ENCODE measurements around the gene HJV. TPM values are rescaled to one million over a fixed set of nuclear protein-coding genes. Genes with fewer than 3 reads are reported as not detected.
"Not testable (repeated sequence)": the region's sequence is repeated elsewhere in the genome, so short reads cannot be mapped to it uniquely, and the experiment has no call there.

The HJV gene
- total and polyA plus RNA-seq, 8 donors, result not detected

GRCh38 chr1:146029117-146029516, 7.6 kb upstream of the HJV start:
- H3K27me3 ChIP-seq, result no peaks in the 10 kb centered on the region
- TF ChIP-seq, protein P1, sequence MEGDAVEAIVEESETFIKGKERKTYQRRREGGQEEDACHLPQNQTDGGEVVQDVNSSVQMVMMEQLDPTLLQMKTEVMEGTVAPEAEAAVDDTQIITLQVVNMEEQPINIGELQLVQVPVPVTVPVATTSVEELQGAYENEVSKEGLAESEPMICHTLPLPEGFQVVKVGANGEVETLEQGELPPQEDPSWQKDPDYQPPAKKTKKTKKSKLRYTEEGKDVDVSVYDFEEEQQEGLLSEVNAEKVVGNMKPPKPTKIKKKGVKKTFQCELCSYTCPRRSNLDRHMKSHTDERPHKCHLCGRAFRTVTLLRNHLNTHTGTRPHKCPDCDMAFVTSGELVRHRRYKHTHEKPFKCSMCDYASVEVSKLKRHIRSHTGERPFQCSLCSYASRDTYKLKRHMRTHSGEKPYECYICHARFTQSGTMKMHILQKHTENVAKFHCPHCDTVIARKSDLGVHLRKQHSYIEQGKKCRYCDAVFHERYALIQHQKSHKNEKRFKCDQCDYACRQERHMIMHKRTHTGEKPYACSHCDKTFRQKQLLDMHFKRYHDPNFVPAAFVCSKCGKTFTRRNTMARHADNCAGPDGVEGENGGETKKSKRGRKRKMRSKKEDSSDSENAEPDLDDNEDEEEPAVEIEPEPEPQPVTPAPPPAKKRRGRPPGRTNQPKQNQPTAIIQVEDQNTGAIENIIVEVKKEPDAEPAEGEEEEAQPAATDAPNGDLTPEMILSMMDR (IDR thresholded peaks at IDR 0.05), result no peak
- TF ChIP-seq POLR2A (IDR thresholded peaks at IDR 0.05), result no peak
- no peak for TF ChIP-seq POLR2AphosphoS5 (IDR thresholded peaks at IDR 0.05)
- no peak for TF ChIP-seq EP300 (IDR thresholded peaks at IDR 0.05)
- intact Hi-C loops (cut with DNase I; ENCODE audit: low total_unique reads), result no loop called here
- H3K27ac ChIP-seq, result no peak overlapping the region
- no peaks in the 10 kb centered on the region for H3K4me1 ChIP-seq
- DNase-seq, result no peak
- no peaks in the 10 kb centered on the region for H3K36me3 ChIP-seq
- no peak overlapping the region for H3K4me3 ChIP-seq
- H3K9me3 ChIP-seq, result no peaks in the 10 kb centered on the region

GRCh38 chr1:146026650-146027049, 5.1 kb upstream of the HJV start:
- DNase-seq; H3K4me3 ChIP-seq; H3K27ac ChIP-seq; H3K36me3 ChIP-seq; H3K9me3 ChIP-seq; intact Hi-C loops (cut with DNase I; ENCODE audit: low total_unique reads); H3K4me1 ChIP-seq: not testable (repeated sequence)
- H3K27me3 ChIP-seq, result peaks cover 0 to 13% (median 0%) of the 10 kb centered on the region in 3 donors
- 69 to 95% (median 77%) methylated on average over 1 of the region's 1 CpG for WGBS, 5 donors

DNA sequence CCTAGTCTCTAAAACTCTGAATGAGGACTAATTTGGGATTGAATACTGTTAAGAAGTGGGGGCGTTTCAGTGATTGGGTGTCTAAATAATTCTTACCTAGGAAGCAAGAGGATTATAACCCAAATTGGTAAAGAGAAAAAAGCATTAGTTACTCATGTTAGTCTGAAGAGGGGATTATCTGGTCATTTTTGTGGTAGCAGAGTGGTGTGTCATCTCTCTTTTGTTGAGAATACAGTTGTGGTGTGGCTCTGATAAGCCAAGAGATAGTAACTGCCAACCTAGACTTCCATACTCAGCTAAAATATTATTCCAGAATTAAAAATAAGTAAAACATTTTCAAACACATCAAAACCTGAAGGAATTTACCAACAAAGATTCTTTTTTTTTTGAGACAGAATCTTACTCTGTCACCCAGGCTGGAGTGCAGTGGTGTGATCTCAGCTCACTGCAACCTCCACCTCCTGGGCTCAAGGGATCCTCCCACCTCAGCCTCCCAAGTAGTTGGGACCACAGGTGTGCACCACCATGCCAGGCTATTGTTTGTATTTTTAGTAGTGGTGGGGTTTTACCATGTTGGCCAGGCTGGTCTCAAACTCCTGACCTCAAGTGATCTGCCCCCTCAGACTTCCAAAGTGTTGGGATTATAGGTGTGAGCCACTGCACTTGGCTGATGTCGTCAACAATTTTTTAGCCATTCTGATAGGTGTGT, 4.4 kb upstream of the HJV start:
- not testable (repeated sequence) for H3K27ac ChIP-seq

DNA sequence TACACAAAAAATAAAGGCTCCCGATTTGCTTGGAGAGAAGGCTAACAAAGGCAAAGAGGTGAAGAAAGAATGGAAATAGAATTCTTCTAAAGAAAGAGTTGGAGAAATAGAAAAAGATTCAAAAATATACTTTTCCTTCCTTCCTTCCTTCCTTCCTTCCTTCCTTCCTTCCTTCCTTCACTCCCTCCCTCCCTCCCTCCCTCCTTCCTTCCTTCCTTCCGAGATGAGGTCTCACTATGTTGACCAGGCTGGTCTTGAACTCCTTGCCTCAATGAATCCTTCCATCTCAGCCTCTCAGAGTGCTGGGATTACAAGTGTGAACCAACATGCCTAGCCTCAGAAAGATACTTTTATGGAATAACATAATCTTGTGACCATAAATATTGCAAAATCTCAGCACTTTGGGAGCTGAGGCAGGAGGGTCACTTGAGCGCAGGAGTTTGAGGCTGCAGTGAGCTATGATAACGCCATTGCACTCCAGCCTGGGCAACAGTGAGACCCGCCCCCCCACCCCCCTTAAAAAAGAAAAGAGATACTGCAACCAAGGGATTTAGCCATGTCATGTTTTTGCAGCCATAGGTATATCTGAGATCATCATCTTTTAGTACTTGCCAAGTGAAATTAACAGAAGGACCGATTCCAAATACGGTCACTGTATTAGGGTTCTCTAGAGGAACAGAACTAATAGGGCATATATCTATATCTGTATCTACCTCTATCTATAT, 1.0 kb upstream of the HJV start:
- TF ChIP-seq EP300 (IDR thresholded peaks at IDR 0.05) (no peak), POLR2AphosphoS5 (IDR thresholded peaks at IDR 0.05) (no peak), POLR2A (IDR thresholded peaks at IDR 0.05) (no peak)
- TF ChIP-seq, protein P1 (IDR thresholded peaks at IDR 0.05), result no peak
- Histone ChIP-seq H3K4me1 (peaks cover 0 to 10% (median 9%) of the 10 kb centered on the region in 4 donors), H3K4me3 (no peak overlapping the region), H3K27me3 (peaks cover 0 to 54% (median 15%) of the 10 kb centered on the region in 3 donors), H3K9me3 (no peaks in the 10 kb centered on the region), H3K36me3 (no peaks in the 10 kb centered on the region), H3K27ac (no peak overlapping the region)
- WGBS, 5 donors, result 69 to 77% (median 74%) methylated on average over 7 of the region's 7 CpGs
- no peak for DNase-seq
- intact Hi-C loops (cut with DNase I; ENCODE audit: low total_unique reads), result no loop called here

More for the DNA sequence above, 4.4 kb upstream of the HJV start:
- H3K4me3 ChIP-seq; intact Hi-C loops (cut with DNase I; ENCODE audit: low total_unique reads); H3K36me3 ChIP-seq; H3K9me3 ChIP-seq; DNase-seq; H3K4me1 ChIP-seq: not testable (repeated sequence)
- peaks cover 0 to 21% (median 0%) of the 10 kb centered on the region in 3 donors for H3K27me3 ChIP-seq
- WGBS, 5 donors, result 69 to 83% (median 79%) methylated on average over 2 of the region's 2 CpGs

DNA sequence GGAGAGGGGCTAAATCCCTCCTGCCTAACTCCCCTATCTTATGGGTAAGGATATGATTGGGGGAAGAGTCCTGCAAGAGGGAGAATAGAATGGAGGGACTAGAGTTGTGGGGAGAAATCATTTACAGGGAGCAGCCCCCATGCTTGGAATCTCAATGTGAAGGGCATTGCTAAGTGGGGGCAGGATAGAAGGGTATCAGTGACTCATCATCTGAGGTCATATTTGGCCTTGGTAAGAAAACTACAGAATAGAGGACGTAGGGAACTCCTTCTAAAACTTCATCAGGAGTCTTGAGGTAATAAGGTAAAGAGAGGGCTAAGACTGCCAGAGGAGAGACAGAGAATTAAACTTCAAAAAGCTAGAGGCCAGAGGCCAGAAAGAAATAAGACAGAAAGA, 487 bp downstream of the HJV start:
- TF ChIP-seq POLR2AphosphoS5 (IDR thresholded peaks at IDR 0.05), result no peak
- TF ChIP-seq, protein P1 (IDR thresholded peaks at IDR 0.05), result no peak
- no peak for TF ChIP-seq POLR2A (IDR thresholded peaks at IDR 0.05)
- TF ChIP-seq EP300 (IDR thresholded peaks at IDR 0.05), result no peak
- Histone ChIP-seq H3K36me3 (no peaks in the 10 kb centered on the region), H3K9me3 (no peaks in the 10 kb centered on the region), H3K4me3 (no peak overlapping the region), H3K4me1 (peaks cover 0 to 10% (median 9%) of the 10 kb centered on the region in 4 donors), H3K27ac (no peak overlapping the region), H3K27me3 (peaks cover 0 to 54% (median 15%) of the 10 kb centered on the region in 3 donors)
- intact Hi-C loops (cut with DNase I; ENCODE audit: low total_unique reads), result no loop called here
- WGBS, 5 donors, result 43 to 65% (median 57%) methylated on average over 1 of the region's 1 CpG
- no peak for DNase-seq
